ENCODE results near the gene TRIM65. TPM values are rescaled to one million over a fixed set of nuclear protein-coding genes. Genes with fewer than 3 reads are reported as not detected.

Gene TRIM65
- total and polyA plus RNA-seq, 2 of the 4 experiments (the other 2 are of a cell fraction), result 7.9 to 10.6 TPM

- Histone ChIP-seq H2BK20ac (ENCODE audit: low read depth, low read length) (no peak overlapping the region), H3K4me3 (ENCODE audit: insufficient read depth, low read depth, low read length) (peak overlapping the region; percentile 38; the same call in 1 of the 2 replicates)
- BruUV-seq (replicated peaks), result no TSS peak
Measured at GRCh38 chr17:75941442-75941819, 44.7 kb upstream of the TRIM65 start.

More at GRCh38 chr17:75941442-75941819, 44.7 kb upstream of the TRIM65 start:
- H4K91ac ChIP-seq (ENCODE audit: insufficient read depth, low read depth, low read length), result no peak overlapping the region
- ATAC-seq (ENCODE audit: low read depth) (no peak), DNase-seq (no peak)
- H2AK5ac ChIP-seq (ENCODE audit: low read depth, low read length), result no peak overlapping the region
- H3K18ac ChIP-seq (ENCODE audit: low read depth, low read length), result no peak overlapping the region
- peaks cover 3% of the 10 kb centered on the region; the same call in 1 of the 2 replicates for H3K4me1 ChIP-seq (ENCODE audit: control insufficient read depth, insufficient read depth, low read length)
- no peak overlapping the region for H2BK5ac ChIP-seq (ENCODE audit: low read depth, low read length, poor library complexity, severe bottlenecking)
- H2AFZ ChIP-seq (replicated peaks; ENCODE audit: low read length, poor library complexity), result peak overlapping the region; percentile 76
- in situ Hi-C loops (cut with MboI; ENCODE audit: low sequenced_read_pairs), result no loop called here
- no peak overlapping the region for H4K5ac ChIP-seq (ENCODE audit: low read depth, low read length)
- peaks cover 5% of the 10 kb centered on the region; the same call in 1 of the 2 replicates for H3K9me1 ChIP-seq (ENCODE audit: insufficient read depth, low read length)
- no peak overlapping the region for H2AK9ac ChIP-seq (replicated peaks; ENCODE audit: low read depth, low read length, poor library complexity)
- no peaks in the 10 kb centered on the region for H3K9me3 ChIP-seq (ENCODE audit: control insufficient read depth, insufficient read depth, low read length)
- POLR2A ChIA-PET (ENCODE audit: unreplicated experiment), result interaction anchor here (0.6 to 1.0 kb wide), 2 partner anchors 35 to 37 kb away, joined by 3 read pairs; partner anchors contain the start of genes ACOX1 and TEN1
- H3K27me3 ChIP-seq (ENCODE audit: control insufficient read depth, insufficient read depth, low read length), result no peaks in the 10 kb centered on the region
- no peak overlapping the region; a peak in 1 of 4 replicates for H4K8ac ChIP-seq (ENCODE audit: low read depth in 2 of 2, low read length in 2 of 2)
- no peak overlapping the region for H2BK120ac ChIP-seq (ENCODE audit: low read depth, low read length)
- H3K4ac ChIP-seq (ENCODE audit: low read depth, low read length), result no peak overlapping the region
- peaks cover 5 to 9% of the 10 kb centered on the region in 2 experiments; a peak in 2 of 4 replicates for H3K79me1 ChIP-seq (ENCODE audit: low read depth in 1 of 2, low read length in 2 of 2)
- no peaks in the 10 kb centered on the region for H4K20me1 ChIP-seq (ENCODE audit: insufficient read depth, low read length)
- dilution Hi-C loops (cut with HindIII; ENCODE audit: low sequenced_read_pairs, unreplicated experiment), result no loop called here
- TF ChIP-seq SMC3 (IDR thresholded peaks at IDR 0.05; ENCODE audit: low read depth, low read length) (no peak), RFX5 (IDR thresholded peaks at IDR 0.05; ENCODE audit: low read depth, low read length) (no peak), CEBPB (IDR thresholded peaks at IDR 0.05; ENCODE audit: low read depth, low read length) (no peak), MAFK (IDR thresholded peaks at IDR 0.05; ENCODE audit: low read depth, low read length) (no peak), MXI1 (IDR thresholded peaks at IDR 0.05; ENCODE audit: borderline replicate concordance, low read depth, low read length) (no peak), POLR2A (IDR thresholded peaks at IDR 0.05; ENCODE audit: low read depth, low read length) (no peak), RCOR1 (IDR thresholded peaks at IDR 0.05; ENCODE audit: insufficient replicate concordance, low read length) (no peak), FOS (IDR thresholded peaks at IDR 0.05; ENCODE audit: low read depth, low read length) (no peak), NFE2L2 (IDR thresholded peaks at IDR 0.05; ENCODE audit: low read depth, low read length) (no peak), CTCF (conservative IDR thresholded peaks at IDR 0.05; ENCODE audit: low read depth, low read length) (no peak), BHLHE40 (IDR thresholded peaks at IDR 0.05; ENCODE audit: low read depth, low read length) (no peak)
- H3K27ac ChIP-seq (ENCODE audit: insufficient read depth, low read length), result no peak overlapping the region; the same call in 1 of the 2 replicates
- CTCF ChIA-PET, result interaction anchor here (0.5 to 1.0 kb wide), 3 partner anchors 18 to 114 kb away, joined by 3 to 4 read pairs (median 4); no protein-coding TSS in a partner anchor
- WGBS, 2 experiments (ENCODE audit: extremely low coverage in 2 of 2, insufficient read length in 1 of 2), result no CpG with 5 or more reads among the region's 6 CpGs
- H3K36me3 ChIP-seq (ENCODE audit: control insufficient read depth, insufficient read depth, low read length), result peaks cover 2% of the 10 kb centered on the region
- H3K56ac ChIP-seq (ENCODE audit: extremely low read depth, insufficient read depth, low read length), result no peak overlapping the region
- no peak overlapping the region; the same call in 1 of the 2 replicates for H3K9ac ChIP-seq (ENCODE audit: low read depth, low read length)
- peak overlapping the region; percentile 92 for H3K4me2 ChIP-seq (ENCODE audit: low read depth, low read length)
- H3K14ac ChIP-seq (replicated peaks; ENCODE audit: low read depth, low read length), result peak overlapping the region; percentile 34; the same call in 1 of the 2 replicates
- no peak overlapping the region for H3K23ac ChIP-seq (ENCODE audit: low read depth, low read length)
- H2BK15ac ChIP-seq (ENCODE audit: low read depth, low read length), result no peak overlapping the region
- intact Hi-C loops (cut with micrococcal nuclease), result loop anchor here (5.0 kb wide), 1 partner anchor 34 kb away; no protein-coding TSS in a partner anchor

Measured in IMR-90 (cell line).